Panc1 (cell line): Measurements from ENCODE around the gene UBAC1. TPM values are rescaled to one million over a fixed set of nuclear protein-coding genes. Genes with fewer than 3 reads are reported as not detected.

ENCODE experiments used
- ATAC-seq: fragments of 200-7000 bp; cut with Tn5 transposase; 2 replicates; pipeline ENCODE4 v1.9.1; 2020; ENCODE audit warnings: mild to moderate bottlenecking, moderate library complexity
- BruUV-seq: library from RNA; stranded (reverse); fragments of 400-500 nt; replicated peaks from 2 replicates; lab custom pipeline; 2021; lab: Mats Ljungman, UMichigan
- CTCF ChIA-PET: fragments of 300-600 bp; sonication (Branson Sonifier 250); formaldehyde crosslinking; loops from one replicate; lab custom pipeline; 2022; ENCODE audit warnings: antibody characterized with exemption; lab: Charles Lee
- POLR2A ChIA-PET: fragments of 300-600 bp; sonication (Branson Sonifier 250); formaldehyde crosslinking; loops from one replicate; lab custom pipeline; 2022; ENCODE audit warnings: antibody characterized with exemption; lab: Charles Lee
- DNase-seq: peaks from one replicate; pipeline ENCODE4 v3.0.0-alpha.2; 2010; ENCODE audit warnings: low read depth, low spot score
- H3K27ac ChIP-seq: 2 replicates; pipeline ENCODE4 v1.5.1; 2011; ENCODE audit warnings: mild to moderate bottlenecking, low read length, inconsistent platforms
- H3K27me3 ChIP-seq: fragments of 200-500 bp; sonication (Bioruptor generic); 2 replicates; pipeline ENCODE4 v1.6.0; 2014; ENCODE audit warnings: low read length, inconsistent platforms; ENCODE audit not compliant: control insufficient read depth, insufficient read depth
- H3K36me3 ChIP-seq: fragments of 200-500 bp; sonication (Bioruptor generic); 2 replicates; pipeline ENCODE4 v1.5.1; 2014; ENCODE audit warnings: inconsistent platforms, mild to moderate bottlenecking, low read length, moderate library complexity; ENCODE audit not compliant: control insufficient read depth, insufficient read depth
- H3K4me1 ChIP-seq: 2 replicates; pipeline ENCODE4 v1.5.1; 2011; ENCODE audit warnings: inconsistent platforms, mild to moderate bottlenecking, low read length, moderate library complexity; ENCODE audit not compliant: control insufficient read depth, insufficient read depth
- H3K4me3 ChIP-seq, 2 experiments: 2 replicates each; pipeline ENCODE4 v1.5.1; 2011 to 2012; ENCODE audit warnings: low read depth in 2 of 2, low read length in 2 of 2, mild to moderate bottlenecking in 2 of 2, inconsistent platforms in 1 of 2, moderate library complexity in 1 of 2
- H3K9me3 ChIP-seq: fragments of 200-500 bp; sonication (Bioruptor generic); 2 replicates; pipeline ENCODE4 v1.5.1; 2014; ENCODE audit warnings: low read depth, mild to moderate bottlenecking, inconsistent platforms, low read length, moderate library complexity; ENCODE audit not compliant: control insufficient read depth, insufficient read depth
- CTCF ChIP-seq: fragments of 450-650 bp; IDR thresholded peaks from 2 replicates; pipeline ENCODE4 v1.5.1; 2017; ENCODE audit warnings: mild to moderate bottlenecking
- POLR2AphosphoS5 ChIP-seq: IDR thresholded peaks from 2 replicates; pipeline ENCODE4 v1.6.1; 2012; ENCODE audit warnings: mild to moderate bottlenecking, low read depth, low read length, moderate library complexity
- REST ChIP-seq, 2 experiments: IDR thresholded peaks; 2 replicates each; pipeline ENCODE4 v1.6.1; 2011 to 2012; ENCODE audit warnings: low read depth in 2 of 2, control low read depth in 1 of 2, low read length in 1 of 2, mild to moderate bottlenecking in 1 of 2, moderate library complexity in 1 of 2; ENCODE audit not compliant: insufficient read depth in 1 of 2
- SIN3A ChIP-seq: IDR thresholded peaks from 2 replicates; pipeline ENCODE4 v1.6.1; 2012; ENCODE audit warnings: low read depth, mild to moderate bottlenecking, low read length, moderate library complexity, borderline replicate concordance; ENCODE audit not compliant: insufficient read depth
- TCF7L2 ChIP-seq: IDR thresholded peaks from 2 replicates; pipeline ENCODE4 v1.6.1; 2011; ENCODE audit warnings: mild to moderate bottlenecking, low read depth, low read length, inconsistent platforms
- in situ Hi-C: cut with HindIII; loops from 2 replicates; pipeline ENCODE4 v1.10.0; 2016; ENCODE audit warnings: low sequenced_read_pairs, low pct_unique_long_range_greater_than_20kb
- intact Hi-C: fragments of 100-400 bp; cut with micrococcal nuclease; formaldehyde crosslinking; loops from one replicate; pipeline ENCODE4 v1.10.0; 2022; ENCODE audit not compliant: unreplicated experiment
- total RNA-seq: library from RNA; stranded (reverse); gene quantifications from one replicate; pipeline ENCODE4 v1.2.1, GENCODE V29; 2021; ENCODE audit not compliant: unreplicated experiment

Gene UBAC1
- total RNA-seq, 1 experiment from 2014 or later, result 38.0 TPM

GRCh38 chr9:135937521-135938489 lies 23.4 kb downstream of the UBAC1 start:
- BruUV-seq, result no TSS peak
- Histone ChIP-seq H3K4me1 (no peaks in the 10 kb centered on the region), H3K27me3 (no peaks in the 10 kb centered on the region), H3K36me3 (no peaks in the 10 kb centered on the region), H3K4me3 (no peak overlapping the region), H3K9me3 (no peaks in the 10 kb centered on the region), H3K27ac (no peak overlapping the region)
- intact Hi-C loops (no loop called here), in situ Hi-C loops (no loop called here)
- no peak for ATAC-seq
- DNase-seq, result no peak
- CTCF ChIA-PET, result no interaction called here
- POLR2A ChIA-PET, result no interaction called here
- TF ChIP-seq POLR2AphosphoS5, result no peak
- no peak for TF ChIP-seq SIN3A
- TF ChIP-seq CTCF, result no peak
- no peak for TF ChIP-seq TCF7L2
- no peak for TF ChIP-seq REST (IDR thresholded peaks at IDR 0.05; ENCODE audit: insufficient read depth in 1 of 2, low read depth in 2 of 2, low read length in 1 of 2)

- no peak for ATAC-seq
- DNase-seq, result no peak
- TF ChIP-seq SIN3A (no peak), POLR2AphosphoS5 (no peak), REST (IDR thresholded peaks at IDR 0.05; ENCODE audit: insufficient read depth in 1 of 2, low read depth in 2 of 2, low read length in 1 of 2) (no peak), TCF7L2 (no peak), CTCF (no peak)
- POLR2A ChIA-PET, result no interaction called here
- H3K27me3 ChIP-seq, result no peaks in the 10 kb centered on the region
- BruUV-seq, result TSS peak; percentile 78
- no peaks in the 10 kb centered on the region for H3K4me1 ChIP-seq
- H3K9me3 ChIP-seq, result no peaks in the 10 kb centered on the region
- H3K36me3 ChIP-seq, result no peaks in the 10 kb centered on the region; the same call in 1 of the 2 replicates
- H3K4me3 ChIP-seq, result no peak overlapping the region
- no peak overlapping the region for H3K27ac ChIP-seq
- CTCF ChIA-PET, result no interaction called here
- intact Hi-C loops, result no loop called here
- in situ Hi-C loops, result no loop called here
Measured at GRCh38 chr9:135933114-135933513, 28.1 kb downstream of the UBAC1 start.
